PC-3 (cell line): ENCODE measurements around the gene ADSS1. TPM values are rescaled to one million over a fixed set of nuclear protein-coding genes. Genes with fewer than 3 reads are reported as not detected.

Experiments used
- ATAC-seq: fragments of 200-7000 bp; cut with Tn5 transposase; 2 replicates; pipeline ENCODE4 v1.9.1; 2020; ENCODE audit warnings: mild to moderate bottlenecking, moderate library complexity
- BruUV-seq: library from RNA; stranded (reverse); fragments of 400-500 nt; replicated peaks from 2 replicates; lab custom pipeline; 2021; lab: Mats Ljungman, UMichigan
- CTCF ChIA-PET: fragments of 300-600 bp; sonication (Branson Sonifier 250); formaldehyde crosslinking; loops from one replicate; lab custom pipeline; 2022; ENCODE audit warnings: antibody characterized with exemption; lab: Charles Lee
- POLR2A ChIA-PET: fragments of 300-600 bp; sonication (Branson Sonifier 250); formaldehyde crosslinking; loops from one replicate; lab custom pipeline; 2022; ENCODE audit warnings: antibody characterized with exemption; ENCODE audit not compliant: unreplicated experiment; lab: Charles Lee
- DNase-seq: peaks from one replicate; pipeline ENCODE4 v3.0.0-alpha.2; 2015
- H2AFZ ChIP-seq: fragments of 300-600 bp; sonication (generic); 2 replicates; pipeline ENCODE4 v1.6.0; 2016; ENCODE audit warnings: antibody characterized with exemption, low read length
- H3F3A ChIP-seq: fragments of 300-600 bp; sonication (generic); one replicate; pipeline ENCODE4 v1.6.0; 2017; ENCODE audit warnings: antibody characterized with exemption, low read length, control low read depth, mild to moderate bottlenecking; ENCODE audit not compliant: unreplicated experiment
- H3K27ac ChIP-seq: fragments of 300-600 bp; sonication (generic); 2 replicates; pipeline ENCODE4 v1.5.1; 2016; ENCODE audit warnings: mild to moderate bottlenecking, low read length
- H3K27me3 ChIP-seq: fragments of 300-600 bp; sonication (generic); 2 replicates; pipeline ENCODE4 v1.6.1; 2016; ENCODE audit warnings: low read length, mixed read lengths
- H3K36me3 ChIP-seq: fragments of 300-600 bp; sonication (generic); 2 replicates; pipeline ENCODE4 v1.6.1; 2016; ENCODE audit warnings: low read depth, mixed run types, low read length, mixed read lengths
- H3K4me1 ChIP-seq: fragments of 300-600 bp; sonication (generic); 2 replicates; pipeline ENCODE4 v1.5.1; 2016; ENCODE audit warnings: low read length; ENCODE audit not compliant: insufficient read depth
- H3K4me2 ChIP-seq: fragments of 300-600 bp; sonication (generic); 2 replicates; pipeline ENCODE4 v1.6.0; 2016; ENCODE audit warnings: low read length
- H3K4me3 ChIP-seq: fragments of 300-600 bp; sonication (generic); 2 replicates; pipeline ENCODE4 v1.5.1; 2016; ENCODE audit warnings: mild to moderate bottlenecking, low read length, mixed read lengths
- H3K79me2 ChIP-seq: fragments of 300-600 bp; sonication (generic); 2 replicates; pipeline ENCODE4 v1.6.1; 2017; ENCODE audit warnings: low read length, mixed read lengths
- H3K9ac ChIP-seq: fragments of 300-600 bp; sonication (generic); 2 replicates; pipeline ENCODE4 v1.6.0; 2016; ENCODE audit warnings: mild to moderate bottlenecking, low read length
- H3K9me2 ChIP-seq: fragments of 300-600 bp; sonication (generic); replicated peaks from 2 replicates; pipeline ENCODE4 v1.6.1; 2016; ENCODE audit warnings: mixed run types, low read length, mixed read lengths
- H3K9me3 ChIP-seq: fragments of 300-600 bp; sonication (generic); 2 replicates; pipeline ENCODE4 v1.6.1; 2016; ENCODE audit warnings: low read length, mixed read lengths
- H4K20me1 ChIP-seq: fragments of 300-600 bp; sonication (generic); 2 replicates; pipeline ENCODE4 v1.6.1; 2016; ENCODE audit warnings: low read length, mixed read lengths
- EZH2 ChIP-seq: fragments of 300-600 bp; sonication (generic); IDR thresholded peaks from one replicate; pipeline ENCODE4 v1.6.1; 2017; ENCODE audit warnings: antibody characterized with exemption, mild to moderate bottlenecking, low read length; ENCODE audit not compliant: unreplicated experiment
- EZH2phosphoT487 ChIP-seq: fragments of 300-600 bp; sonication (generic); IDR thresholded peaks from 2 replicates; pipeline ENCODE4 v1.6.1; 2018; ENCODE audit warnings: mild to moderate bottlenecking, antibody characterized with exemption, low read length, borderline replicate concordance
- intact Hi-C: fragments of 100-400 bp; cut with micrococcal nuclease; formaldehyde crosslinking; loops from 2 replicates; pipeline ENCODE4 v1.9.0; 2023
- total RNA-seq: library from RNA; depleted of rRNA; stranded (reverse); fragments of >200 nt; gene quantifications from 2 replicates; pipeline ENCODE4 v1.2.3, GENCODE V29; 2014
- TF ChIP-seq, protein P1 (sequence below): fragments of 300-600 bp; sonication (generic); conservative IDR thresholded peaks from 2 replicates; pipeline ENCODE4 v1.5.1; 2017; ENCODE audit warnings: antibody characterized with exemption, low read depth, mild to moderate bottlenecking, low read length

ADSS1 gene
- total RNA-seq, 1 experiment from 2014 or later, result 7.9 TPM

GRCh38 chr14:104781271-104782077 is 57.4 kb downstream of the ADSS1 start:
- H3K4me1 ChIP-seq, result no peaks in the 10 kb centered on the region
- intact Hi-C loops, result no loop called here
- TF ChIP-seq, protein P1, sequence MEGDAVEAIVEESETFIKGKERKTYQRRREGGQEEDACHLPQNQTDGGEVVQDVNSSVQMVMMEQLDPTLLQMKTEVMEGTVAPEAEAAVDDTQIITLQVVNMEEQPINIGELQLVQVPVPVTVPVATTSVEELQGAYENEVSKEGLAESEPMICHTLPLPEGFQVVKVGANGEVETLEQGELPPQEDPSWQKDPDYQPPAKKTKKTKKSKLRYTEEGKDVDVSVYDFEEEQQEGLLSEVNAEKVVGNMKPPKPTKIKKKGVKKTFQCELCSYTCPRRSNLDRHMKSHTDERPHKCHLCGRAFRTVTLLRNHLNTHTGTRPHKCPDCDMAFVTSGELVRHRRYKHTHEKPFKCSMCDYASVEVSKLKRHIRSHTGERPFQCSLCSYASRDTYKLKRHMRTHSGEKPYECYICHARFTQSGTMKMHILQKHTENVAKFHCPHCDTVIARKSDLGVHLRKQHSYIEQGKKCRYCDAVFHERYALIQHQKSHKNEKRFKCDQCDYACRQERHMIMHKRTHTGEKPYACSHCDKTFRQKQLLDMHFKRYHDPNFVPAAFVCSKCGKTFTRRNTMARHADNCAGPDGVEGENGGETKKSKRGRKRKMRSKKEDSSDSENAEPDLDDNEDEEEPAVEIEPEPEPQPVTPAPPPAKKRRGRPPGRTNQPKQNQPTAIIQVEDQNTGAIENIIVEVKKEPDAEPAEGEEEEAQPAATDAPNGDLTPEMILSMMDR, result no peak
- TF ChIP-seq EZH2 (no peak), EZH2phosphoT487 (no peak)
- no peaks in the 10 kb centered on the region for H3K9me2 ChIP-seq
- H3K27me3 ChIP-seq, result no peaks in the 10 kb centered on the region
- DNase-seq (no peak), ATAC-seq (no peak)
- no peaks in the 10 kb centered on the region for H3K36me3 ChIP-seq
- H2AFZ ChIP-seq, result no peak overlapping the region
- no peaks in the 10 kb centered on the region for H3K9me3 ChIP-seq
- no peaks in the 10 kb centered on the region for H3F3A ChIP-seq
- no peak overlapping the region for H3K27ac ChIP-seq
- POLR2A ChIA-PET, result no interaction called here
- no TSS peak for BruUV-seq
- H3K9ac ChIP-seq, result no peak overlapping the region
- H3K79me2 ChIP-seq, result no peaks in the 10 kb centered on the region
- CTCF ChIA-PET, result no interaction called here
- H3K4me2 ChIP-seq, result no peak overlapping the region
- no peak overlapping the region for H3K4me3 ChIP-seq
- H4K20me1 ChIP-seq, result no peaks in the 10 kb centered on the region

- no peaks in the 10 kb centered on the region for H3F3A ChIP-seq
- H3K4me3 ChIP-seq, result no peak overlapping the region
- no peaks in the 10 kb centered on the region for H3K36me3 ChIP-seq
- H3K4me1 ChIP-seq, result no peaks in the 10 kb centered on the region
- H2AFZ ChIP-seq, result no peak overlapping the region
- H3K4me2 ChIP-seq, result no peak overlapping the region
- H4K20me1 ChIP-seq, result no peaks in the 10 kb centered on the region
- H3K9me3 ChIP-seq, result no peaks in the 10 kb centered on the region
- ChIA-PET POLR2A (no interaction called here), CTCF (no interaction called here)
- no peaks in the 10 kb centered on the region for H3K9me2 ChIP-seq
- no peaks in the 10 kb centered on the region for H3K27me3 ChIP-seq
- ATAC-seq, result no peak
- intact Hi-C loops, result no loop called here
- TF ChIP-seq, protein P1, result no peak
- TF ChIP-seq EZH2phosphoT487, result no peak
- no peak for TF ChIP-seq EZH2
- no TSS peak for BruUV-seq
- no peak overlapping the region for H3K27ac ChIP-seq
- no peak for DNase-seq
- no peak overlapping the region for H3K9ac ChIP-seq
- no peaks in the 10 kb centered on the region for H3K79me2 ChIP-seq
These were observed 58.2 kb downstream of the ADSS1 start for GRCh38 chr14:104782086-104782807.

- TF ChIP-seq EZH2phosphoT487, result no peak
- TF ChIP-seq EZH2, result no peak
- TF ChIP-seq, protein P1, result no peak
- no TSS peak for BruUV-seq
- H3K4me3 ChIP-seq, result no peak overlapping the region
- no peaks in the 10 kb centered on the region for H3K27me3 ChIP-seq
- no peaks in the 10 kb centered on the region for H4K20me1 ChIP-seq
- no peaks in the 10 kb centered on the region for H3K4me1 ChIP-seq
- H3F3A ChIP-seq, result no peaks in the 10 kb centered on the region
- ATAC-seq, result no peak
- ChIA-PET POLR2A (no interaction called here), CTCF (no interaction called here)
- intact Hi-C loops, result no loop called here
- no peaks in the 10 kb centered on the region for H3K9me3 ChIP-seq
- no peak for DNase-seq
- no peaks in the 10 kb centered on the region for H3K36me3 ChIP-seq
- no peaks in the 10 kb centered on the region for H3K9me2 ChIP-seq
- H3K4me2 ChIP-seq, result no peak overlapping the region
- no peak overlapping the region for H3K9ac ChIP-seq
- no peak overlapping the region for H2AFZ ChIP-seq
- H3K27ac ChIP-seq, result no peak overlapping the region
- peaks cover 3% of the 10 kb centered on the region; the same call in 1 of the 2 replicates for H3K79me2 ChIP-seq
These were observed 58.7 kb downstream of the ADSS1 start for GRCh38 chr14:104782808-104783139.
